Measurements from ENCODE around the gene KNTC1. TPM values are rescaled to one million over a fixed set of nuclear protein-coding genes. Genes with fewer than 3 reads are reported as not detected.

KNTC1 gene
- total RNA-seq, 1 donor from 2014 or later = 249 TPM

DNA sequence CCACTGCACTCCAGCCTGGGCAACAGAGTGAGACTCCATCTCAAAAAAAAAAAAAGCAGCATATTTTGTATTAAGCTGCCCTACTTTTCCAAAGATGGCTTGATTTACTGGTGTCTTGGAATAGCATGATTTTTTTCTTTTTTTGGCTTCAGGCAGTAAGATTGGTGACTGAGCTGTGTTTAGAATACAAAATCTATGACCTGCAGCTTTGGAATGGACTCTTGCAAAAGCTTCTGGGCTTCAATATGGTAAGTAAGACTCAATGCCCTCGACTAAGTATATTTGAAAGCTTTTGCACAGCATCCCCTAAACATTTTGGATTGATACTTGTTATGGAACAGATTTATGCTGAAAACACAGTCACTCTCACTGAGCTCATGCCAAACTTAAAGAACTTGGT is 87.8 kb downstream of the KNTC1 start:
- no peak for TF ChIP-seq EZH2 (IDR thresholded peaks at IDR 0.05)
- TF ChIP-seq EZH2phosphoT487 (IDR thresholded peaks at IDR 0.05) = no peak
- no peak for TF ChIP-seq CTCF (IDR thresholded peaks at IDR 0.05)
- Histone ChIP-seq H3K4me2 (no peak overlapping the region), H3K27me3 (no peaks in the 10 kb centered on the region), H3F3A (ENCODE audit: low read depth) (no peaks in the 10 kb centered on the region), H3K9me3 (ENCODE audit: low read depth) (no peaks in the 10 kb centered on the region), H2AFZ (replicated peaks) (no peak overlapping the region), H4K20me1 (ENCODE audit: low read depth) (no peaks in the 10 kb centered on the region), H3K27ac (no peak overlapping the region), H3K4me3 (no peak overlapping the region), H3K4me1 (no peaks in the 10 kb centered on the region), H3K79me2 (ENCODE audit: low read depth) (no peaks in the 10 kb centered on the region), H3K9ac (no peak overlapping the region), H3K36me3 (peaks cover 13% of the 10 kb centered on the region)
- Mint-ChIP-seq H3K36me3 (peaks cover 37% of the 10 kb centered on the region), H3K9me3 (no peaks in the 10 kb centered on the region), H3K4me1 (no peaks in the 10 kb centered on the region), H3K27ac (no peak overlapping the region), H3K27me3 (ENCODE audit: insufficient read depth, low read depth) (no peaks in the 10 kb centered on the region), H3K4me3 (no peak overlapping the region)
- no peak for DNase-seq (ENCODE audit: low spot score)

- Mint-ChIP-seq H3K27ac (no peak overlapping the region), H3K4me3 (no peak overlapping the region), H3K9me3 (no peaks in the 10 kb centered on the region), H3K27me3 (ENCODE audit: insufficient read depth, low read depth) (no peaks in the 10 kb centered on the region), H3K4me1 (no peaks in the 10 kb centered on the region), H3K36me3 (peaks cover 40% of the 10 kb centered on the region)
- Histone ChIP-seq H3K36me3 (peaks cover 8% of the 10 kb centered on the region), H3F3A (ENCODE audit: low read depth) (no peaks in the 10 kb centered on the region), H2AFZ (replicated peaks) (no peak overlapping the region), H3K4me2 (no peak overlapping the region), H3K4me1 (no peaks in the 10 kb centered on the region), H3K27me3 (no peaks in the 10 kb centered on the region), H4K20me1 (ENCODE audit: low read depth) (no peaks in the 10 kb centered on the region), H3K9me3 (ENCODE audit: low read depth) (no peaks in the 10 kb centered on the region), H3K79me2 (ENCODE audit: low read depth) (no peaks in the 10 kb centered on the region), H3K4me3 (no peak overlapping the region), H3K27ac (no peak overlapping the region), H3K9ac (no peak overlapping the region)
- DNase-seq (ENCODE audit: low spot score) = no peak
- TF ChIP-seq CTCF (IDR thresholded peaks at IDR 0.05) = no peak
- no peak for TF ChIP-seq EZH2 (IDR thresholded peaks at IDR 0.05)
- no peak for TF ChIP-seq EZH2phosphoT487 (IDR thresholded peaks at IDR 0.05)
These were observed 88.7 kb downstream of the KNTC1 start for GRCh38 chr12:122615780-122616179.

DNA sequence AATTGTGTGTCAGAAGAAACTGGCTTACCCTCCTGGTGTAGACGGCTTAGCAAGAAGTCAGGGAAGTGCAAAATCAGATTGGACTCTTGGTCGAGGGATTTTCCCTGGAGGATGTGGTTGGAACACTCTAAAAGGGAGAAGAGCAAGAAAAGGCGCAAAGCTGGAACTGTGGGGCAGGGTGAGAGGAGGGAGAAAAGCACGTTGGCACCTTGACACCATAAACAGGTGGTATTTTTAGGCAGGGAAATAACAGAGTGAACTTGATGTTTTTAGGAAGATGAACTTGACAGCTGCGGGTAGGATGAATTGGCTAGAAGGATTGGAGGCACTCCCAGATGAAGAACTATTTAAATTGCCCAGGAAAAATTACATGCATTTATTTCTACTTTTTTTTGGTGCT is 108.4 kb downstream of the KNTC1 start:
- Mint-ChIP-seq H3K9me3 (no peaks in the 10 kb centered on the region), H3K27me3 (ENCODE audit: insufficient read depth, low read depth) (peaks cover 3% of the 10 kb centered on the region), H3K4me3 (no peak overlapping the region), H3K27ac (no peak overlapping the region), H3K36me3 (peaks cover 1% of the 10 kb centered on the region), H3K4me1 (peaks cover 6% of the 10 kb centered on the region)
- Histone ChIP-seq H3K9ac (no peak overlapping the region), H2AFZ (replicated peaks) (no peak overlapping the region), H3K27me3 (no peaks in the 10 kb centered on the region), H3K4me2 (no peak overlapping the region), H3K79me2 (ENCODE audit: low read depth) (no peaks in the 10 kb centered on the region), H3K4me1 (no peaks in the 10 kb centered on the region), H3K9me3 (ENCODE audit: low read depth) (no peaks in the 10 kb centered on the region), H3F3A (ENCODE audit: low read depth) (peaks cover 6% of the 10 kb centered on the region), H3K4me3 (no peak overlapping the region), H4K20me1 (ENCODE audit: low read depth) (no peaks in the 10 kb centered on the region), H3K36me3 (no peaks in the 10 kb centered on the region), H3K27ac (no peak overlapping the region)
- DNase-seq (ENCODE audit: low spot score) = no peak
- no peak for TF ChIP-seq EZH2phosphoT487 (IDR thresholded peaks at IDR 0.05)
- TF ChIP-seq EZH2 (IDR thresholded peaks at IDR 0.05) = no peak
- no peak for TF ChIP-seq CTCF (IDR thresholded peaks at IDR 0.05)
